Endodermal cell (in vitro differentiated cells): ENCODE measurements around the gene DCST2. TPM values are rescaled to one million over a fixed set of nuclear protein-coding genes. Genes with fewer than 3 reads are reported as not detected.

Source experiments
- DNase-seq: peaks from one replicate; pipeline ENCODE4 v3.0.0-alpha.2; 2017
- H3K27ac ChIP-seq: 2 replicates; pipeline ENCODE4 v1.5.1; 2013; ENCODE audit warnings: mild to moderate bottlenecking, low read depth, low read length, moderate library complexity
- H3K27me3 ChIP-seq: 2 replicates; pipeline ENCODE4 v1.6.1; 2013; ENCODE audit warnings: mild to moderate bottlenecking, low read length, moderate library complexity; ENCODE audit not compliant: insufficient read depth, control insufficient read depth, poor library complexity, severe bottlenecking
- H3K36me3 ChIP-seq: 2 replicates; pipeline ENCODE4 v1.7.0; 2013; ENCODE audit warnings: mild to moderate bottlenecking, low read length, moderate library complexity; ENCODE audit not compliant: control insufficient read depth, insufficient read depth
- H3K4me1 ChIP-seq: one replicate; pipeline ENCODE4 v1.7.0; 2013; ENCODE audit warnings: low read length; ENCODE audit not compliant: control insufficient read depth, insufficient read depth
- H3K4me3 ChIP-seq: 2 replicates; pipeline ENCODE4 v1.5.1; 2013; ENCODE audit warnings: mild to moderate bottlenecking, low read length, moderate library complexity
- H3K9ac ChIP-seq: 2 replicates; pipeline ENCODE4 v1.6.1; 2013; ENCODE audit warnings: mild to moderate bottlenecking, low read length, moderate library complexity; ENCODE audit not compliant: poor library complexity, severe bottlenecking; ENCODE audit errors: extremely low read depth
- H3K9me3 ChIP-seq: 2 replicates; pipeline ENCODE4 v1.6.1; 2013; ENCODE audit warnings: mild to moderate bottlenecking, low read length, moderate library complexity; ENCODE audit not compliant: control insufficient read depth
- H3K27ac Mint-ChIP-seq: 2 replicates; pipeline ENCODE4 v1.8.0; 2020; ENCODE audit warnings: mixed read lengths
- H3K27me3 Mint-ChIP-seq: 2 replicates; pipeline ENCODE4 v1.8.0; 2021; ENCODE audit warnings: mild to moderate bottlenecking, mixed read lengths; ENCODE audit not compliant: insufficient read depth
- H3K36me3 Mint-ChIP-seq: 2 replicates; pipeline ENCODE4 v1.8.0; 2020; ENCODE audit warnings: low read depth, mixed read lengths
- H3K4me1 Mint-ChIP-seq: 2 replicates; pipeline ENCODE4 v1.8.0; 2020; ENCODE audit warnings: mixed read lengths
- H3K4me3 Mint-ChIP-seq: 2 replicates; pipeline ENCODE4 v1.8.0; 2020; ENCODE audit warnings: mild to moderate bottlenecking, moderate library complexity, mixed read lengths
- H3K9me3 Mint-ChIP-seq: 2 replicates; pipeline ENCODE4 v1.8.0; 2020; ENCODE audit warnings: mild to moderate bottlenecking, mixed read lengths
- WGBS, 2 experiments: methylation state at CpG; one replicate each; pipeline versions ENCODE4 v1.1.5 to v1.1.7; 2013; ENCODE audit warnings: missing lambda C conversion rate in 2 of 2, mixed read lengths in 1 of 2; ENCODE audit not compliant: insufficient coverage in 1 of 2, insufficient read length in 1 of 2; 5-methylcytosine and 5-hydroxymethylcytosine counted together
- total RNA-seq, 2 donors: library from RNA; stranded (reverse); fragmentation: NEBNext Ultra II Directional in 1 of 2; extraction: Animal tissue kit (Norgen Biotek cat#: 25700) in 1 of 2; gene quantifications; 2 replicates in 1 of 2; 3 replicates in 1 of 2; pipeline ENCODE4 v1.2.1, GENCODE V29; 2021
- TF ChIP-seq, protein P1 (sequence below): fragments of 200-600 bp; sonication (generic); conservative IDR thresholded peaks from 2 replicates; pipeline ENCODE4 v1.5.0; 2021; ENCODE audit warnings: antibody characterized with exemption, mild to moderate bottlenecking

The DCST2 gene
- total RNA-seq, 2 donors from 2014 or later, result 0.44 to 2.0 TPM

- Mint-ChIP-seq H3K9me3 (no peaks in the 10 kb centered on the region), H3K4me3 (no peak overlapping the region), H3K27ac (no peak overlapping the region), H3K36me3 (peaks cover 14% of the 10 kb centered on the region), H3K4me1 (peaks cover 39% of the 10 kb centered on the region), H3K27me3 (no peaks in the 10 kb centered on the region)
- H3K27me3 ChIP-seq, result no peaks in the 10 kb centered on the region
- no peaks in the 10 kb centered on the region for H3K9me3 ChIP-seq
- DNase-seq, result peak; percentile 98
- peaks cover 6% of the 10 kb centered on the region for H3K4me1 ChIP-seq
- WGBS, 2 experiments, result 5 to 7% methylated on average over 9 to 17 of the region's 18 CpGs
- TF ChIP-seq, protein P1, sequence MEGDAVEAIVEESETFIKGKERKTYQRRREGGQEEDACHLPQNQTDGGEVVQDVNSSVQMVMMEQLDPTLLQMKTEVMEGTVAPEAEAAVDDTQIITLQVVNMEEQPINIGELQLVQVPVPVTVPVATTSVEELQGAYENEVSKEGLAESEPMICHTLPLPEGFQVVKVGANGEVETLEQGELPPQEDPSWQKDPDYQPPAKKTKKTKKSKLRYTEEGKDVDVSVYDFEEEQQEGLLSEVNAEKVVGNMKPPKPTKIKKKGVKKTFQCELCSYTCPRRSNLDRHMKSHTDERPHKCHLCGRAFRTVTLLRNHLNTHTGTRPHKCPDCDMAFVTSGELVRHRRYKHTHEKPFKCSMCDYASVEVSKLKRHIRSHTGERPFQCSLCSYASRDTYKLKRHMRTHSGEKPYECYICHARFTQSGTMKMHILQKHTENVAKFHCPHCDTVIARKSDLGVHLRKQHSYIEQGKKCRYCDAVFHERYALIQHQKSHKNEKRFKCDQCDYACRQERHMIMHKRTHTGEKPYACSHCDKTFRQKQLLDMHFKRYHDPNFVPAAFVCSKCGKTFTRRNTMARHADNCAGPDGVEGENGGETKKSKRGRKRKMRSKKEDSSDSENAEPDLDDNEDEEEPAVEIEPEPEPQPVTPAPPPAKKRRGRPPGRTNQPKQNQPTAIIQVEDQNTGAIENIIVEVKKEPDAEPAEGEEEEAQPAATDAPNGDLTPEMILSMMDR, result no peak
- H3K4me3 ChIP-seq, result peak overlapping the region; percentile 99
- peak overlapping the region; percentile 96 for H3K9ac ChIP-seq
- peaks cover 14% of the 10 kb centered on the region for H3K36me3 ChIP-seq
- peak overlapping the region; percentile 97 for H3K27ac ChIP-seq
Observed at GRCh38 chr1:154972517-154973343, 60.9 kb downstream of the DCST2 start.

- no peaks in the 10 kb centered on the region for H3K9me3 ChIP-seq
- Mint-ChIP-seq H3K36me3 (peaks cover 19% of the 10 kb centered on the region), H3K27me3 (no peaks in the 10 kb centered on the region), H3K4me1 (peaks cover 37% of the 10 kb centered on the region), H3K9me3 (no peaks in the 10 kb centered on the region), H3K27ac (no peak overlapping the region), H3K4me3 (no peak overlapping the region)
- DNase-seq, result no peak
- H3K36me3 ChIP-seq, result peaks cover 15% of the 10 kb centered on the region
- peak overlapping the region; percentile 97 for H3K27ac ChIP-seq
- H3K4me3 ChIP-seq, result peak overlapping the region; percentile 99
- TF ChIP-seq, protein P1, result no peak
- H3K9ac ChIP-seq, result peak overlapping the region; percentile 96
- peaks cover 3% of the 10 kb centered on the region for H3K4me1 ChIP-seq
- WGBS, 2 experiments, result 25% methylated on average over 1 of the region's 3 CpGs; no CpG with 5 or more reads in 1 of the 2 experiments
- H3K27me3 ChIP-seq, result no peaks in the 10 kb centered on the region
Observed at GRCh38 chr1:154972213-154972516, 61.4 kb downstream of the DCST2 start.

DNA sequence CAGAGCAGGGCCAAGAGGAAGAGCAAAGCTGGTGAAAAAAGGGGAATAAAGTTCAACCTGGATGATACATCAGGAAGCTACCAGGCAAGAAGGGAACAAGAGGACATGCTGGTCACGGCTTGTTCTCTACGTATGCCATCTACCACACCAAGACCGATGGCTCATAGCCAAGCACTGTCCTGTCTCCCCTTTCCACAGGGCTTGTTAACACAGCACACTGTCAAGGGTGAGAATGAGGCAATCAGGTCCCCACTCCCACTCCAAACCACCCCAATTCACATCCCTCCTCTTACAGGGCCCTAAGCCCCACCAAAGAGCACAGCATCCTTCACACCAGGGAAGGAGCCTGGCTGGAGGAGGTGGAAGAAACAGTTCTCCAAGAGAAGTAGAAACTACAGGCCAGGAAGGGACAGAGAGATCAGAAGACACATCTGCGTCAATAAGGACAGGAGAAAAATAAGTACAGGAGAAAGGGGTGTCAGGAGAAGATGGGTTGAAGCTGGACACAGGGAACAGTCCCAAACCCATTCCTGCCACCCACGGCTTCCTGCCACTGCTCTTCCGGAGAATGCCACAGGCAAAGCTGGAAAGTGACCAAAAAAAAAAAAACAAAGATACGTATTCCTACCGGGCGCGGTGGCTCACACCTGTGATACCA is 62.1 kb downstream of the DCST2 start:
- 70 to 75% methylated on average over 8 to 10 of the region's 10 CpGs for WGBS, 2 experiments
- Mint-ChIP-seq H3K4me3 (no peak overlapping the region), H3K4me1 (peaks cover 37% of the 10 kb centered on the region), H3K36me3 (peaks cover 26% of the 10 kb centered on the region), H3K27ac (peak overlapping the region; percentile 99), H3K9me3 (no peaks in the 10 kb centered on the region), H3K27me3 (no peaks in the 10 kb centered on the region)
- Histone ChIP-seq H3K27ac (peak overlapping the region; percentile 89), H3K4me1 (peaks cover 3% of the 10 kb centered on the region), H3K9ac (peak overlapping the region; percentile 96), H3K27me3 (no peaks in the 10 kb centered on the region), H3K4me3 (peak overlapping the region; percentile 91), H3K9me3 (no peaks in the 10 kb centered on the region), H3K36me3 (peaks cover 22% of the 10 kb centered on the region)
- no peak for DNase-seq
- TF ChIP-seq, protein P1, result no peak
